Caki2 (cell line): Measurements from ENCODE around the gene MVB12B. TPM values are rescaled to one million over a fixed set of nuclear protein-coding genes. Genes with fewer than 3 reads are reported as not detected.

Source experiments
- DNase-seq: peaks from one replicate; pipeline ENCODE4 v3.0.0-alpha.2; 2015; ENCODE audit warnings: low read depth
- in situ Hi-C: cut with HindIII; loops from 2 replicates; pipeline ENCODE4 v1.10.0; 2016; ENCODE audit warnings: low sequenced_read_pairs, low pct_unique_long_range_greater_than_20kb, mixed read lengths
- total RNA-seq: library from RNA; depleted of rRNA; stranded (reverse); fragments of >200 nt; shearing (Covaris generic); gene quantifications from 2 replicates; pipeline ENCODE4 v1.2.3, GENCODE V29; 2014; ENCODE audit warnings: low replicate concordance

The MVB12B gene
- total RNA-seq, 1 experiment from 2014 or later, result 6.7 TPM

DNA sequence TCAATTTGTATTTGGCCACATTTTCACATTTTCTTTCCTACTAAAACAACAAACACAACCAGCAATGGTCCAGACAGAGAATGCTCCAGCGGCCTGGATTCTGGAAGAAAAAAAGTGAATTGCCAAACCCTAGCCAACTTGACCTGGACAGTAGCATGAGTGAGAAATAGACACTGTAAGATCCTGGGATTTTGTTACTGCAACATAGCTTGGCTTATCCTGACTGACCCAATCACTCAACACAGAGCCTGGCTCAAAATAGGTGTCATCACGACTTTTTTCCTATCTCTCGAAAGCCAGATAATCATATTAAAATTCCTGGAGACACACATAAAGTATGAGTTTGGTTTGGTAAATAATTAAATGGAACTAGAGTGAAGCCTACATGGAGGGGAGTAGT lies 25.4 kb upstream of the MVB12B start:
- DNase-seq, result no peak
- in situ Hi-C loops, result no loop called here

- DNase-seq, result peak; percentile 38
- in situ Hi-C loops, result no loop called here
Measured at GRCh38 chr9:126301985-126302603, 24.5 kb upstream of the MVB12B start.

DNA sequence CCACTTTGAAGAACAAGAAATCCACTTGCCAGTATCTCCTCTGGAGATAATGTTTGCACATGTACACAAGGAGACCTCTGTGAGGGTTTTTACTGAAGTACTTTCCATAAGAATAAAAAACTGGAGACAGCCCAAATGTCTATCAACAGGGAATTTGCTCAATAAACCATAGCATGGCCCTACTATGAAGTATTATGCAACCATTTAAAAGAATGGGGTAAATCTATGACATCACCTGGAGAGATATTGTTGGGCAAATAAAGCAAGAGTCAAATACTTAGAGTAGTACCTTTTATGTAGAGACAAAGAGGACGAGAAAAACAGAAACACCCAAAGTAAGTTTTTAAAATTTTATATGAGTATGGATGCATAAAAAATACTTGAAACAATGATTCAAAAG lies 23.9 kb upstream of the MVB12B start:
- DNase-seq, result no peak
- in situ Hi-C loops, result no loop called here

- in situ Hi-C loops, result no loop called here
- no peak for DNase-seq
Measured at GRCh38 chr9:126303488-126303887, 23.1 kb upstream of the MVB12B start.

DNA sequence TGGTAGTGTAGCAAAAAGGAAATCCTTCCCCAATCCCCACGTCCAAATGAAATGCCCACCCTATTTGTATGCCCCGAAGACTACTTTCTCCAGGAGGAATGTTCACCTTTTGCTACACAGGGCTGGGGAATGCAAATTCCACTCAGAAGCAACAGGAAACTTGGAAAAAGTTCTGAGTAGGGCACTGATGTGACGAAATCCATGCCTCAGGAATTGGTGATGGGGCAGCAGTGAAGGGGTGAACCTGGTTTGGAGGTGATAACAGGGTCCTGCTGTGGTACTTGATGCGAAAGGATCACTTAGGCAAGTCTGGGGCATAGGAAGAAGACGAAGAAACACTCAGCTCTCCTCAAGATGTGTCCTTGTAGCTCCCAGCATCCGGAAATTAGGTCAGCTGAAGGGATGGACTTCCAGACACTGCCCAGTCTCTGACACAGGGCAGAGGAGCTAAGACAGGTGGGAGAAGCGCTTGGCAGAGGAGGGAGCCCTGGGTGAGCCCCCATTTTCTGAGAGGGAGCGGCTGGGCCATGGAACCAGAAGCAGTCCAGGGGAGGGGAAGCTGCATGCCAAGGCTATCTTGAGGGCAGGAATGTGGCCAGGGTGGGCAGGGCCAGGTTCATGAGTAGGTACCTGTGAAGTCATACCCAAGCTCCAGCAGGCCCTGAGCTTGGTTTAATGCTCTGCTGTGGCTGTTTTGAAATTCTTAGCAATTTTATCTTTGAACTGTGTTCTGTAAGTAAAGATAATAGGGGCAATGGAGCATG lies 22.2 kb upstream of the MVB12B start:
- DNase-seq, result no peak
- in situ Hi-C loops, result no loop called here

- DNase-seq, result no peak
- in situ Hi-C loops, result no loop called here
Measured at GRCh38 chr9:126304971-126305320, 21.7 kb upstream of the MVB12B start.

DNA sequence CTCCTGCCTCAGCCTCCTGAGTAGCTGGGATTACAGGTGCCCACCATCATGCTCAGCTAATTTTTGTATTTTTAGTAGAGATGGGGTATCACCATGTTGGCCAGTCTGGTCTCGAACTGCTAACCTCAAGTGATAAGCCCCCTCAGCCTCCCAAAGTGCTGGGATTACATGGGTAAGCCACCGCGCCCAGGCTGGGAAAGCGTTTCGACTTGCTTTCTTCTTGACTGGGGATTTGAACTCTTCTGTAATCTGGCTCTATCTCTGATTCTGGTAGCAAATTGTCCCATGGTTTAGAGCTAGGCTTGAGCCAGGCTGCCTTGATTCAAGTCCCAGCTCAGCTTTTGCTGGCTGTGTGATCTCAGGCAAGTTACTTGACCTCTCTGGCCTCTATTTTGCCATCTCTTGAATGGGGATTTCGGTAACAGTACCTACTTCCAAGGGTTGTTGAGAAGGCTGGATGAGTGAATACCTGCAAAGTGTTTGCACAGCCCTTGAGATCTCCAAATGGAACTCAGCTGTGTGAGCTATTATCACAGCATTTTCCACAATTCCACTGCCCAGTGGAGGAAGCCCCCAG lies 20.5 kb upstream of the MVB12B start:
- DNase-seq, result no peak
- in situ Hi-C loops, result no loop called here

DNA sequence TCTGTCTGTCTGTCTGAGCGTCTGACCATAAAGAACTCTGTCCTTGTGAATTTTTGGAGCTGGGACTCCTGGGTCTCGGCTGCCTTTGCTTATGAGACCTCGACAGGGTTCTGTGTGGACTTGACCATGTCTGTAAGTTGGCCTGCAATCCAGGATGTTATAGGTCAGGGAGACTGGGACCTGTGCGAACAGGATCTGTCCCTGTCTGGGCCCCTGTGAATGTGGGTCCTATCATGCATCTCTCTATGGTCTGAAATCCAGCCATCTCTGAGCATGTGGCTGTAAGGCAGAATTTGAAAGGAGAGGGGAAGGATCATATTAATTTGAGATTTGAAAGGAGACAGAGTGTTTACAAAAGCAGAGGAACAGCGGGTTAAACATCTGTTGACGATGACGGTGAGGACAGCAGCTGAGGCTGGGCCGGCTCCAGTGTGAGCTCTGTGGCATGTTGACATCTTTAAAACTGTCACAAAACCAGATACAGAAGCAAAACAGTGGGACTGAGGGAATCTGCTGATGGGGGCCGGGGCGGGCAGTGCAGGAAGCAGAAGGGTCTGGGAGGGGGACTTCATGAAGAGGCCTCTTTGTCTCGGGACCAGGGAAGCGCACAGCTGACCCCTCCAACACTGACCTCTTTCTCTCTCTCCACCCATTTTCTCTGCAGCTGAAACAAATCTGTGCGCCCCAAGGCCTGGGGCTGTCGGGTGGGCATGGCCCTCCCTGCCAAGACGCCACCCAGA lies 19.1 kb upstream of the MVB12B start:
- in situ Hi-C loops, result no loop called here
- DNase-seq, result no peak

- in situ Hi-C loops, result no loop called here
- DNase-seq, result no peak
Measured at GRCh38 chr9:126309427-126310189, 17.0 kb upstream of the MVB12B start.

- in situ Hi-C loops, result no loop called here
- no peak for DNase-seq
Measured at GRCh38 chr9:126312584-126313551, 13.8 kb upstream of the MVB12B start.

- DNase-seq, result no peak
- in situ Hi-C loops, result no loop called here
Measured at GRCh38 chr9:126316085-126316655, 10.5 kb upstream of the MVB12B start.

GRCh38 chr9:126317513-126317912 lies 9.1 kb upstream of the MVB12B start:
- in situ Hi-C loops, result no loop called here
- no peak for DNase-seq

- no peak for DNase-seq
- in situ Hi-C loops, result no loop called here
Measured at GRCh38 chr9:126318858-126319257, 7.8 kb upstream of the MVB12B start.

GRCh38 chr9:126319671-126320070 lies 7.0 kb upstream of the MVB12B start:
- no peak for DNase-seq
- in situ Hi-C loops, result no loop called here

DNA sequence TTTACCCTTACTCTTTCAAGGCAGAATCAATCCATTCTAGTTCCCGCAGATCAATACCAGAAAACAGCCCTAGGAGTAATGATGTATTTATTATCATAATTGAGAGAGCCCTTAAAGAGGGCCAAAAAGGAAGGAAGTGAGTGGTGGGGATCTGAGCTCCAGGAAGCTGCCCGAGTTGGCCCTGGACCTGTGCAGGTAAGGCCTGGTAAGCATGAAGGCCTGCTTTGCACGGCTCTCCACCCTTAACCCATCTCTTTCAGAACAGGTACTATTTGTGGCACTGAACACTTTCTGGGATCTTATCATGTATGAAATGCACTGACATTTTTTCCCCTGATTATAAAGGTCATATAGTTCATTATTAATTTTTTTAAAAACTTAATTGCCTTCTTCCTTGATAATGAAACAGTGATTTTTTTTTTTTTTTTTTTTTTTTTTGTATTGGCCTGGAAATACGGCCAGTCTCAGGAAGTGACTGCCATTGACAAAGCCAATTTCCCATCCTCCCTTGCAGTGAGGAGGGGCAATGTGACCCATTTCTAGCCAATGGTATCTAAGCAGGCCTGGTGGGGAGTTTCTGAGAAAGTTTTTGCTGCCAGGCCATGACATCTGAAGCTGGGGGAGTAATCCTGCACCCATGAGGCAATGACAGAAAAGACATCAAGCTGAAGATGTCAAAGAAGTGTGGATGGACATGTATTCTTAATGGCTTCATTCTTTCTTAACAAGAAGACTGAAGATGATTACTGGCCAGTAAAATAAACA lies 6.3 kb upstream of the MVB12B start:
- DNase-seq, result no peak
- in situ Hi-C loops, result no loop called here

GRCh38 chr9:126321742-126322141 lies 4.9 kb upstream of the MVB12B start:
- in situ Hi-C loops, result no loop called here
- DNase-seq, result no peak
